ENCODE results near the gene UBXN6.

The UBXN6 gene

GRCh38 chr19:4495471-4495870, 37.9 kb upstream of the UBXN6 start:
- no peaks in the 10 kb centered on the region for H3K4me1 Mint-ChIP-seq
- no peaks in the 10 kb centered on the region for H3K9me3 Mint-ChIP-seq
- H3K27ac Mint-ChIP-seq = no peak overlapping the region

DNA sequence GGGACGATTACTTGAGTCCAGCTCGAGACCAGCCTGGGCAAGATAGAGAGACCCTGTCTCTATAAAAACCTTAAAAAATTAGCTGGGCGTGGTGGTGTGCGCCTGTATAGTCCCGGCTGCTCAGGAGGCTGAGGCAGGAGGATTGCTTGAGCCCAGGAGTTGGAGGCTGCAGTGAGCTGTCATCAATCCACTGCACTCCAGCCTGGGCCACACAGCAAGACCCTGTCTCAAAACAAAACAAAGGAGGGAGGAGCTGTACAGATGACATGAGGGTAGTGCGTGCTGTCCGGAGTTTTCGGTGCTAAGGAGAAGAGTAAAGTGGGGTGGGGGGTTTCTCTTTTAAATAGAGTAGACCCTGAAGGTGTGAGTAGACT, 37.1 kb upstream of the UBXN6 start:
- no peaks in the 10 kb centered on the region for H3K9me3 Mint-ChIP-seq
- TF ChIP-seq, protein P1, sequence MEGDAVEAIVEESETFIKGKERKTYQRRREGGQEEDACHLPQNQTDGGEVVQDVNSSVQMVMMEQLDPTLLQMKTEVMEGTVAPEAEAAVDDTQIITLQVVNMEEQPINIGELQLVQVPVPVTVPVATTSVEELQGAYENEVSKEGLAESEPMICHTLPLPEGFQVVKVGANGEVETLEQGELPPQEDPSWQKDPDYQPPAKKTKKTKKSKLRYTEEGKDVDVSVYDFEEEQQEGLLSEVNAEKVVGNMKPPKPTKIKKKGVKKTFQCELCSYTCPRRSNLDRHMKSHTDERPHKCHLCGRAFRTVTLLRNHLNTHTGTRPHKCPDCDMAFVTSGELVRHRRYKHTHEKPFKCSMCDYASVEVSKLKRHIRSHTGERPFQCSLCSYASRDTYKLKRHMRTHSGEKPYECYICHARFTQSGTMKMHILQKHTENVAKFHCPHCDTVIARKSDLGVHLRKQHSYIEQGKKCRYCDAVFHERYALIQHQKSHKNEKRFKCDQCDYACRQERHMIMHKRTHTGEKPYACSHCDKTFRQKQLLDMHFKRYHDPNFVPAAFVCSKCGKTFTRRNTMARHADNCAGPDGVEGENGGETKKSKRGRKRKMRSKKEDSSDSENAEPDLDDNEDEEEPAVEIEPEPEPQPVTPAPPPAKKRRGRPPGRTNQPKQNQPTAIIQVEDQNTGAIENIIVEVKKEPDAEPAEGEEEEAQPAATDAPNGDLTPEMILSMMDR (IDR thresholded peaks at IDR 0.05; ENCODE audit: unreplicated experiment in 3 of 3) = no peak

More at GRCh38 chr19:4495471-4495870, 37.9 kb upstream of the UBXN6 start:
- Mint-ChIP-seq H3K27me3 (ENCODE audit: low read depth) (no peaks in the 10 kb centered on the region), H3K36me3 (ENCODE audit: low read depth) (peaks cover 16% of the 10 kb centered on the region), H3K4me3 (no peak overlapping the region)
- TF ChIP-seq, protein P1 (IDR thresholded peaks at IDR 0.05; ENCODE audit: unreplicated experiment in 3 of 3) = no peak

DNA sequence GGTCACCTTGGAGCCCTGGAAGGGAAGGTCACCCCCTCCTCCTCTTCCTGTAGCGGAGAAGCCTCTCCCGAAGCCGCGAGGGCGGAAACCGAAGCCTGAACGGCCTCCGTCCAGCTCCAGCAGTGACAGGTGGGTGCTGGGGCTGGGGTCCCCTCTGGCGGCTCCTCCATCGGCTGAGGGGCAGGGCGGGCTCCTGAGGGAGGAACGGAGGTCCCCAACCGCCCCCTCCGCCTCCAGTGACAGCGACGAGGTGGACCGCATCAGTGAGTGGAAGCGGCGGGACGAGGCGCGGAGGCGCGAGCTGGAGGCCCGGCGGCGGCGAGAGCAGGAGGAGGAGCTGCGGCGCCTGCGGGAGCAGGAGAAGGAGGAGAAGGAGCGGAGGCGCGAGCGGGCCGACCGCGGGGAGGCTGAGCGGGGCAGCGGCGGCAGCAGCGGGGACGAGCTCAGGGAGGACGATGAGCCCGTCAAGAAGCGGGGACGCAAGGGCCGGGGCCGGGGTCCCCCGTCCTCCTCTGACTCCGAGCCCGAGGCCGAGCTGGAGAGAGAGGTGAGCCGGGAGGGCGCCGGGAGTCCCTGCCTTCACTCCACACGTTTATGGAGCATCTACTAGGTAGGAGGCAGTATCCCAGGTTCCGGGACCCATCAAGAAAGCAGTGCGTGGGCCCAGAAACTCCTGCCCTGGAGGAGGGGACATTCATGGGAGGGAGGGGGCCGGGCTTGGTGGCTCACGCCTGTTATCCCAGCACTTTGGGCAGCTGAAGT, 36.5 kb upstream of the UBXN6 start:
- peaks cover 24% of the 10 kb centered on the region for H3K36me3 Mint-ChIP-seq (ENCODE audit: low read depth)
- no peaks in the 10 kb centered on the region for H3K27me3 Mint-ChIP-seq (ENCODE audit: low read depth)
- TF ChIP-seq, protein P1 (IDR thresholded peaks at IDR 0.05; ENCODE audit: unreplicated experiment in 3 of 3) = no peak
- no peak overlapping the region for H3K4me3 Mint-ChIP-seq
- no peak overlapping the region for H3K27ac Mint-ChIP-seq
- no peaks in the 10 kb centered on the region for H3K4me1 Mint-ChIP-seq
- no peaks in the 10 kb centered on the region for H3K9me3 Mint-ChIP-seq

More for the DNA sequence above, 37.1 kb upstream of the UBXN6 start:
- no peak overlapping the region for H3K27ac Mint-ChIP-seq
- H3K36me3 Mint-ChIP-seq (ENCODE audit: low read depth) = peaks cover 24% of the 10 kb centered on the region
- no peak overlapping the region for H3K4me3 Mint-ChIP-seq
- no peaks in the 10 kb centered on the region for H3K27me3 Mint-ChIP-seq (ENCODE audit: low read depth)
- H3K4me1 Mint-ChIP-seq = no peaks in the 10 kb centered on the region

GRCh38 chr19:4493104-4493928, 35.7 kb upstream of the UBXN6 start:
- Mint-ChIP-seq H3K4me3 (no peak overlapping the region), H3K36me3 (ENCODE audit: low read depth) (peaks cover 28% of the 10 kb centered on the region), H3K27me3 (ENCODE audit: low read depth) (no peaks in the 10 kb centered on the region), H3K27ac (no peak overlapping the region), H3K4me1 (no peaks in the 10 kb centered on the region), H3K9me3 (no peaks in the 10 kb centered on the region)
- TF ChIP-seq, protein P1 (IDR thresholded peaks at IDR 0.05; ENCODE audit: unreplicated experiment in 3 of 3) = no peak

DNA sequence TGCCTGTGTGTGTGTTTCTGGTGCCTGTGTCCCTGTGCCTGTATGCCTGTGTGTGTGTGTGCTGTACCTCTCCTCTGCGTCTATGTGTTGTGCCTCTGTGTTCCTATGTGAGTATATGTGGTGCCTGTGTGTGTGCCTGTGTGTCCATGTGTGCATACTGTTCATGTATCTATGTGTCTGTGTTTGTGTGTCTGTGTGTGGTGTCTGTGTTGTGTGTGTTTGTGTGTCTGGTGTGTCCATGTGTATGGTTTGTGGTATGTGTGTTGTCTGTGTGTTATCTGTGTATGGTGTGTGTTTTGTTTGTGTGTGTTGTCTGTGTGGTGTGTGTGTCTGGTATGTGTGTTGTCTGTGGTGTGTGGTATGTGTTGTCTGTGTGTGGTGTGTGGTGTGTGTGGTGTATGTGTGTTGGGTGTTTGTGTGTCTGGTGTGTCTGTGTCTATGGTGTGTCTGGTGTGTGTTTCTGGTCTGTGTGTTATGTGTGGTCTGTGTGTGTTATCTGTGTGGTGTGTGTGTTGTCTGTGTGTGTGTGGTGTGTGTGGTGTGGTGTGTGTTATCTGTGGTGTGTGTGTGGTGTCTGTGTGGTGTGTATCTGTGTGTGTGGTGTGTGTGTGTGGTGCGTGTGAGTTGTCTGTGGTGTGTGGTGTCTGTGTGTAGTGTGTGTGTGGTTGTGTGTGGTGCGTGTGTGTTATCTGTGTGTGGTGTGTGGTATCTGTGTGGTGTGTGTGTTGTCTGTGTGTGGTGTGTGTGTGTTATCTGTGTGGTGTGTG, 34.9 kb upstream of the UBXN6 start:
- TF ChIP-seq, protein P1 (IDR thresholded peaks at IDR 0.05; ENCODE audit: unreplicated experiment in 3 of 3) = no peak
- Mint-ChIP-seq H3K27ac (no peak overlapping the region), H3K36me3 (ENCODE audit: low read depth) (peaks cover 30% of the 10 kb centered on the region), H3K27me3 (ENCODE audit: low read depth) (peaks cover 1% of the 10 kb centered on the region), H3K9me3 (no peaks in the 10 kb centered on the region), H3K4me1 (no peaks in the 10 kb centered on the region), H3K4me3 (no peak overlapping the region)
